ENCODE data around the gene SIX5.
"Not testable (repeated sequence)": the region's sequence is repeated elsewhere in the genome, so short reads cannot be mapped to it uniquely, and the experiment has no call there.

Gene SIX5

DNA sequence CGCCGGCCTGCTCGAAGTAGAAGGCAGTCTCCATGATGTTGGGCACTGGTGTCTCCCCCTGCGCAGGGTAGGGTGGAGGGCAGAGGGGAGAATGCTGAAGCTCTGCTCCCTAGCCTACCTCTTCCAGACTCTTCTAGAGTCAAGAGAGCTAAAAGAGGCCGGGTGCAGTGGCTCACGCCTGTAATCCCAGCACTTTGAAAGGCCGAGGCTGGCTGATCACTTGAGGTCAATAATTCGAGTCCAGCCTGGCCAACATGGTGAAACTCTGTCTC, 35.8 kb upstream of the SIX5 start:
- Histone ChIP-seq H3K4me1 (ENCODE audit: control insufficient read depth, insufficient read depth, low read length) (no peaks in the 10 kb centered on the region), H3K9ac (ENCODE audit: low read depth, low read length) (no peak overlapping the region), H3K9me3 (ENCODE audit: control insufficient read depth, insufficient read depth, low read length) (no peaks in the 10 kb centered on the region), H3K4me3 (ENCODE audit: low read depth, low read length) (no peak overlapping the region), H3K36me3 (ENCODE audit: control insufficient read depth, insufficient read depth, low read length) (no peaks in the 10 kb centered on the region), H3K27me3 (ENCODE audit: control insufficient read depth, insufficient read depth, low read length) (no peaks in the 10 kb centered on the region)

DNA sequence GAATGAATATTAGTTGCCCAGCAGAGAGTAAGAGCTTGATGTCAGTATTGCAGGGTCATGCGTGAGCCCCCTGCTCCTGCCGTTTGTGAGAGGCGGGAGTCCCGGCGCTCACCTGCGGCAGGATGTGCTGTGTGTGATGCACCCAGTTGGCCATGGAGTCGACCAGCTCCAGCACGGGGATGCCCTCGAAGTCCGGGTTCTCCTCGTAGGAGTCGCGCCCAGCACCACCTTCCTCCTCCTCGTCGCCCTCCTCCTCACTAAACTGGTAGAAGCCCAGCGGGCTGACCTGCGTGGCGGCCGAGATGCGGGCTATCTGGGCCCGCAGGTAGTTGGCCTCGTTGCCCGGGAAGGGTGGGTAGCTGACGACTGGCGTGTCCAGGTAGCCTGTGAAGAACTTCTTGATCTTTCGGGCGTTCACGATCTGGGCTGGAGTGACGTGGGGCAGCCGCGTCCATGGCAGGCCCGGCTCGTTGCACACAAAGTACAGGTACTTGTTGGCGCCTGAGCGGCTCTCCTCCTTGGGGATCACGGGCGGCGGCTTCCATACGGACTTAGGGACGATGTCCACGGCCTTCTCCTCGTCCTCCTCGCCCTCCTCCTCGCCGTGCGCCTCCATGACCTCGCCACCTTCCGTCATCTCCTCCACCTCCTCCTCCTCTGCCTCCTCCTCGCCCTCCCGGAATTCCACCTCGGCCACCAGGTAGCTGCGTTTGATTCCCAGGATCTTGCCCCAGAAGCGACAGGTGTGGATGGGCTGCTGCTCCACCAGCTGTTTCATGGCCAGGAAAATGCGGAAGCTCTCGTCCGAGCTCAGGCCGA, 35.3 kb upstream of the SIX5 start:
- H3K9ac ChIP-seq (ENCODE audit: low read depth, low read length): no peak overlapping the region
- no peak overlapping the region for H3K4me3 ChIP-seq (ENCODE audit: low read depth, low read length)
- H3K36me3 ChIP-seq (ENCODE audit: control insufficient read depth, insufficient read depth, low read length): no peaks in the 10 kb centered on the region
- H3K9me3 ChIP-seq (ENCODE audit: control insufficient read depth, insufficient read depth, low read length): no peaks in the 10 kb centered on the region
- H3K4me1 ChIP-seq (ENCODE audit: control insufficient read depth, insufficient read depth, low read length): no peaks in the 10 kb centered on the region
- H3K27me3 ChIP-seq (ENCODE audit: control insufficient read depth, insufficient read depth, low read length): no peaks in the 10 kb centered on the region

- Histone ChIP-seq H3K36me3 (ENCODE audit: control insufficient read depth, insufficient read depth, low read length) (no peaks in the 10 kb centered on the region), H3K4me3 (ENCODE audit: low read depth, low read length) (no peak overlapping the region), H3K4me1 (ENCODE audit: control insufficient read depth, insufficient read depth, low read length) (no peaks in the 10 kb centered on the region), H3K9me3 (ENCODE audit: control insufficient read depth, insufficient read depth, low read length) (no peaks in the 10 kb centered on the region), H3K9ac (ENCODE audit: low read depth, low read length) (no peak overlapping the region), H3K27me3 (ENCODE audit: control insufficient read depth, insufficient read depth, low read length) (no peaks in the 10 kb centered on the region)
Measured at GRCh38 chr19:45801603-45802175, 32.6 kb upstream of the SIX5 start.

DNA sequence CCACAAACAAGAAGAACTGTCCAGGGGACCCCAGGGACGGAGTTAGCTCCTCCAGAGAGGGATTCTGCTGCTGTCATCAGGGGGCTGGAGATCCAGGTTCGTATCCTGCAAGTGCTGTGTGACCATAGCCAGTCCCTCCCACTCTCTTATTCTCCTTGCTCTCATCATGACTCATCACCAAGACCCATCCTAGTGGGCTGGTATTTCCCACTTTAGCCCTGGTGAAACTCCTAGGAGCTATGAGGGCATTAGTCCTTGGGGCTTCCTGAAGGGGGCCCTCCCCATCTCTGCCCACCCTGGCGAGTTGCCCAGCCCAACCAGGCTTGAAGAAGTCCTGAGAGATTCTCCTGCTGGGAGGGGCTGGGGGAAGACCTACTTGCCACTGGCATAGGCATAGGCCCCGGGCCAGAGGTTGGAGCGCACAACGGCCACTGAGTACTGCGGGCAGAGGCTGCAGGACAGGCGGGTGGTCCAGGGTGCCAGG, 31.1 kb upstream of the SIX5 start:
- Histone ChIP-seq H3K27me3 (ENCODE audit: control insufficient read depth, insufficient read depth, low read length) (no peaks in the 10 kb centered on the region), H3K4me3 (ENCODE audit: low read depth, low read length) (no peak overlapping the region)

GRCh38 chr19:45799541-45799940, 30.5 kb upstream of the SIX5 start:
- H3K4me1 ChIP-seq (ENCODE audit: control insufficient read depth, insufficient read depth, low read length); H3K4me3 ChIP-seq (ENCODE audit: low read depth, low read length); H3K9me3 ChIP-seq (ENCODE audit: control insufficient read depth, insufficient read depth, low read length); H3K36me3 ChIP-seq (ENCODE audit: control insufficient read depth, insufficient read depth, low read length); H3K9ac ChIP-seq (ENCODE audit: low read depth, low read length); H3K27me3 ChIP-seq (ENCODE audit: control insufficient read depth, insufficient read depth, low read length): not testable (repeated sequence)

More for the DNA sequence above, 31.1 kb upstream of the SIX5 start:
- H3K9ac ChIP-seq (ENCODE audit: low read depth, low read length): no peak overlapping the region
- H3K36me3 ChIP-seq (ENCODE audit: control insufficient read depth, insufficient read depth, low read length): no peaks in the 10 kb centered on the region
- H3K4me1 ChIP-seq (ENCODE audit: control insufficient read depth, insufficient read depth, low read length): no peaks in the 10 kb centered on the region
- no peaks in the 10 kb centered on the region for H3K9me3 ChIP-seq (ENCODE audit: control insufficient read depth, insufficient read depth, low read length)

DNA sequence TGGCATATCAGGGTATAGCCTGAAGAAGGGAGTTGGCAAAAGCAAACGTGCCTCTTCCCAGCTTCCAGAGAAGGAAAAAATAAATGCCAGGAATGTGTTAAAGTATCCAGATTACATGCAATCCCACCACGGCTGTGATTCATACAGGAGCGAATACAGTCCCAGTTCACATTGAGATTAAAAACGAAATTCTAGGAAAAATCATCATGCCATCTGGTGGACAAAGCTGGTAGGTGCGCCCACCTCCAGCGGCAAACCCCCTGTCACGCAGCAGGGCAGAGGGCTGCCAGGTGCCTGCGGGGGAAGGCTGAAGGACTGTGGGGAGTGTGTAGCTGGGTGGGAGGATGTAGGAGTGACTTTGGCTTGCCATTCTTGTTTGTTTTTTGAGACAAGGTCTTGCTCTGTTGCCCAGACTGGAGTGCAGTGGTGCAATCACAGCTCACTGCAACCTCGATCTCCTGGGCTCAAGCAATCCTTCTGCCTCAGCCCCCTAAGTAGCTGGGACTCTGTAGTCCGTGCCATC, 30.0 kb upstream of the SIX5 start:
- H3K9me3 ChIP-seq (ENCODE audit: control insufficient read depth, insufficient read depth, low read length): no peaks in the 10 kb centered on the region
- H3K4me1 ChIP-seq (ENCODE audit: control insufficient read depth, insufficient read depth, low read length): no peaks in the 10 kb centered on the region
- no peak overlapping the region for H3K4me3 ChIP-seq (ENCODE audit: low read depth, low read length)
- H3K27me3 ChIP-seq (ENCODE audit: control insufficient read depth, insufficient read depth, low read length): no peaks in the 10 kb centered on the region
- H3K9ac ChIP-seq (ENCODE audit: low read depth, low read length): no peak overlapping the region
- no peaks in the 10 kb centered on the region for H3K36me3 ChIP-seq (ENCODE audit: control insufficient read depth, insufficient read depth, low read length)

DNA sequence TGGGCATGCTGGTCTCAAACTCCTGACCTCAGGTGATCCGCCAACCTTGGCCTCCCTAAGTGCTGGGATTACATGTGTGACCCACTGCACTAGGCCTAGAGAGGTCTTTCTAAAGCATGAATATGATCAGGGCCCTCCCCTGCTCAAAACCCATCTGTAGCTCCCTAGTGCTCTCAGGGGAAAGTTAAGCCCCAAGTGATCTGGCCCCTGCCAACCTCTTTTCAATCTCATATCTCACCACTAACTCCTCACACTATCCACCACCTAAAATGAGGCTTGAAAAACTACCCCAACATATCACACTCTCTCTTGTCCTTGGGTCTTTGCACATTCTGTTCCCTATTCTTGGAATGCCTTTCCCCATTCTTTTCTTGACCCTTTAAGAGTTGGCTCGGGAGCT, 25.6 kb upstream of the SIX5 start:
- H3K27me3 ChIP-seq (ENCODE audit: control insufficient read depth, insufficient read depth, low read length): no peaks in the 10 kb centered on the region
- H3K9ac ChIP-seq (ENCODE audit: low read depth, low read length): no peak overlapping the region
- H3K36me3 ChIP-seq (ENCODE audit: control insufficient read depth, insufficient read depth, low read length): no peaks in the 10 kb centered on the region
- no peaks in the 10 kb centered on the region for H3K9me3 ChIP-seq (ENCODE audit: control insufficient read depth, insufficient read depth, low read length)
- H3K4me1 ChIP-seq (ENCODE audit: control insufficient read depth, insufficient read depth, low read length): peaks cover 4% of the 10 kb centered on the region
- no peak overlapping the region for H3K4me3 ChIP-seq (ENCODE audit: low read depth, low read length)

DNA sequence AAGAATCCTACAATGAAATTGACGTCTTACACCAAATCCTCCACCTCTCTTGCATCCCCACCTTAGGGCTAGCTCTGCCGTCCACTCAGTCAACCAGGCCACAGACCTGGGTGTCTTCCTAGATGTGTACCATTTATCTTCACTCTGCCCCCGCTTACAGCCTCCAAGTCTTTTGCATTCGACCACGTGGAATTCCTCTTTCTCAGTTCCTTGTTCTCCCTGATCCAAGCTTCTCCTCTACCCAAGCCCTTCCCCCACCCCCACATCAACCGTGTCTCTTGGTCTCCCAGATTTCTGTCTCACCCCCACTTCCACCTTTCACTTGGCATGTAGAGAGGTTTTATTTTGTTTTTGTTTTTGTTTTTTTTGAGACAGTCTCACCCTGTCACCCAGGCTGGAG, 24.8 kb upstream of the SIX5 start:
- Histone ChIP-seq H3K9me3 (ENCODE audit: control insufficient read depth, insufficient read depth, low read length) (no peaks in the 10 kb centered on the region), H3K36me3 (ENCODE audit: control insufficient read depth, insufficient read depth, low read length) (peaks cover 2% of the 10 kb centered on the region), H3K27me3 (ENCODE audit: control insufficient read depth, insufficient read depth, low read length) (no peaks in the 10 kb centered on the region), H3K4me1 (ENCODE audit: control insufficient read depth, insufficient read depth, low read length) (peaks cover 4% of the 10 kb centered on the region), H3K4me3 (ENCODE audit: low read depth, low read length) (no peak overlapping the region), H3K9ac (ENCODE audit: low read depth, low read length) (no peak overlapping the region)

DNA sequence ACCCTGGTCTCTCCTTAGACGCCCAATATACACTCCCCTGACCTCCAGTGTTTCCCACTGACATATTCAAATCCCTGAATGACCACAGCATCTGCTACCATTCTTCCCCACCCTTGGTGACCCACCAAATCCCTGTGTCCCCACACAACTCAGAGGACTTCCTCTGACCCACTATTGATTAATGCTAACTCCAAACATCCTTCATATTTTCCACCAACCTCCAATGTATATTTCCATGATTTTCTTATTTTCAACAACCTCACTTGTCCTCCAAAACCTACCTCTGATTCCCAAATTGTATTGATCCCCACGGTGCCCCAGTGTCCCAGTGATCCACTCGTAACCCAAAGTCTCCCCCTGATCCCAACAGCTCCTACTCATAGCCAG, 24.1 kb upstream of the SIX5 start:
- H3K9me3 ChIP-seq (ENCODE audit: control insufficient read depth, insufficient read depth, low read length): no peaks in the 10 kb centered on the region
- no peaks in the 10 kb centered on the region for H3K27me3 ChIP-seq (ENCODE audit: control insufficient read depth, insufficient read depth, low read length)
- H3K4me3 ChIP-seq (ENCODE audit: low read depth, low read length): no peak overlapping the region
- H3K36me3 ChIP-seq (ENCODE audit: control insufficient read depth, insufficient read depth, low read length): peaks cover 4% of the 10 kb centered on the region
- no peak overlapping the region for H3K9ac ChIP-seq (ENCODE audit: low read depth, low read length)
- H3K4me1 ChIP-seq (ENCODE audit: control insufficient read depth, insufficient read depth, low read length): peaks cover 4% of the 10 kb centered on the region

GRCh38 chr19:45792470-45793177, 23.6 kb upstream of the SIX5 start, which contains the start of gene DMWD:
Gene DMWD, minus strand, starts transcription at chr19:45792845. Its CDS starts 89 bp downstream, at chr19:45792756.
- Histone ChIP-seq H3K9ac (ENCODE audit: low read depth, low read length) (peak within 1 kb of the TSS; percentile 60), H3K27me3 (ENCODE audit: control insufficient read depth, insufficient read depth, low read length) (no peaks in the 10 kb centered on the region), H3K4me1 (ENCODE audit: control insufficient read depth, insufficient read depth, low read length) (peaks cover 4% of the 10 kb centered on the region), H3K36me3 (ENCODE audit: control insufficient read depth, insufficient read depth, low read length) (peaks cover 7% of the 10 kb centered on the region), H3K9me3 (ENCODE audit: control insufficient read depth, insufficient read depth, low read length) (no peaks in the 10 kb centered on the region), H3K4me3 (ENCODE audit: low read depth, low read length) (peak within 1 kb of the TSS; percentile 90)

DNA sequence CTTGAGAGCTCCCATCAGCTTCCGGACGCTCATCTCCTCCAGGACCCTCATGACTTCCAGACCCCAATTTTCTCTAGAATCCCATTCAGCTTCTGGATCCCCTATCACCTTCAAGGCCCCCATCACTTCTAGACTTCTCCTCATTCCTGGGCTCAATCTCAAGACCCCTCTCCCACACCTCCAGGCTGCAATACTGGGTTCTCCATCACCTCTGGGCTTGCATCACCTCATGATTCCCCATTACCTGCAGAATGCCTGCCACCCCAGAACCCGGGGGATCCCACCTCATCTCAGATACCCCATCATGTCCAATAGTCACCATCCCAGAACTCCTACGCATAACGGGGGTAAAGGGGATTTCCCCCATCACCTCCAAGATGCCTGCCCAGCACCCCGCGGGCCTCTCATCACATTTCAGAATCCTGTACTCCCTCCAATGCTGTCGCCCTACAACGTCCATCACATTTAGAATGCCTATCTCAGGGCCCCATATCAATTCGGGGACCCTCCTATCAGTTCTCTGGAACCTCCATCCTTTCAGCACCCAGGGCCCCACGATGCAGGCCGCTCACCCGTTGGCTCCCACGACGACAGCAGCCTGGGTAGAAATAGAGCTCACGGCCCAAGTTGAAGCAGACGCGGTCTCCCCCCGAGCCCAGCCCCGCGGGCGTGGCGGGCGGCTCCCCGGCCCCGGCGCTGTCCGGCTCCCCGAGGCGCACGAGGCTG, 22.9 kb upstream of the SIX5 start:
- Histone ChIP-seq H3K4me3 (ENCODE audit: low read depth, low read length) (peak overlapping the region; percentile 90), H3K9me3 (ENCODE audit: control insufficient read depth, insufficient read depth, low read length) (no peaks in the 10 kb centered on the region), H3K9ac (ENCODE audit: low read depth, low read length) (peak overlapping the region; percentile 54), H3K27me3 (ENCODE audit: control insufficient read depth, insufficient read depth, low read length) (no peaks in the 10 kb centered on the region), H3K36me3 (ENCODE audit: control insufficient read depth, insufficient read depth, low read length) (peaks cover 12% of the 10 kb centered on the region), H3K4me1 (ENCODE audit: control insufficient read depth, insufficient read depth, low read length) (peaks cover 4% of the 10 kb centered on the region)

All from iPS-15b (cell line).